Endometrial microvascular endothelial cells (primary cell): ENCODE results near the gene DRD2. TPM values are rescaled to one million over a fixed set of nuclear protein-coding genes. Genes with fewer than 3 reads are reported as not detected.

Source experiments
- in situ Hi-C: cut with HindIII; loops from 2 replicates; pipeline ENCODE4 v1.10.0; 2017; ENCODE audit warnings: low sequenced_read_pairs, low pct_unique_long_range_greater_than_20kb; ENCODE audit errors: inconsistent ontology term
- total RNA-seq: library from RNA; depleted of rRNA; stranded (reverse); fragments of >200 nt; gene quantifications from one replicate; pipeline ENCODE4 v1.2.3, GENCODE V29; 2015; ENCODE audit errors: inconsistent ontology term

The DRD2 gene
- total RNA-seq, 1 donor from 2014 or later, result not detected

DNA sequence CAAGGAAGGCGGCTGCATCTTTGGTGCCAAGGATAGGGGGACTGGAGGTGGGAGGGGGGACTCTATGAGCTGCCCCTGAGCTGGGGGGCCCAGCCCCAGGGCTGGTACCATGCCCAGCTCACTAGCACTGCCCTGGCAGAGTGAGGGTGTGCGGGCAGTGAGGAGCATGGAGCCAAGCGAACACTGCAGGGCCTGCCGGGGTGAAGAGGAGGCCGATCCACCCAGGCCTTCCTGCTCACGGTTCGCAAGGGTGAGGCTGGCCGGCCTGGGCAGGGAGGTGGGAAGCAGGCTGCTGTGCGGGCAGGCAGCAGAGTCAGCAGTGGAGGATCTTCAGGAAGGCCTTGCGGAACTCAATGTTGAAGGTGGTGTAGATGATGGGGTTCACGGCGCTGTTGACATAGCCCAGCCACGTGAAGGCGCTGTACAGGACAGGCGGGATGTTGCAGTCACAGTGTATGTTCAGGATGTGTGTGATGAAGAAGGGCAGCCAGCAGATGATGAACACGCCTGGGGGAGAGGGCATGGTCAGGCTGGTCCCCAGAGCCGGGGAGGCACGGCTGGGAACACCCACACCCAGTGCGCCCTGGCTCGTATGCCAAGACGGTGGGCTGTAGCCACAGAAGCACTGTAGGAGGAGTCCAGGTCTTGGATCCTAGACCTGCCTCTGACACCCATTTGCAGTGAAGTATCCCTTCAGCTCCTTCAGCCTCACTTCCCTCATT is 64.6 kb downstream of the DRD2 start:
- in situ Hi-C loops, result no loop called here

GRCh38 chr11:113409526-113409925 is 65.7 kb downstream of the DRD2 start:
- in situ Hi-C loops, result no loop called here

DNA sequence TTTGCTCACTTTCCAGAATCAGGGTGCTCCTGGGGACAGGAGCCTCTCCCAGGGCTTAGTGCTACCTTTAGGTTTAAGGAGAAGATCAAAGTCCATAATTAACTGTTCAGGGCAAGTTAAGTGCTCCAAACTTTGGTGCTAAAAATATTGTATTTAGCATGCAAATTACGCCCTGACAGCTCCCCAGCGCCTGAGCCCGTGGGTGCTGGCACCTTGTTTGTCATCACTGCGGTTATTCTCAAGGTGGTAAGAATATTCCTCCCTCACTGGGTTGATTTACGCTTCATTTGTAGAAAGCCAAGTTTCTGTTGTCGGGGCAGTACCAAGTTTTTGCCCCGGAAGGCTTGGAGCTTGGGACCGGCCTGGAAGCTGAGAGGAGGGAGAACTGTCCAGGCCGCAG is 66.3 kb downstream of the DRD2 start:
- in situ Hi-C loops, result no loop called here

- in situ Hi-C loops, result no loop called here
Measured at GRCh38 chr11:113408206-113408605, 67.0 kb downstream of the DRD2 start.

GRCh38 chr11:113407163-113407562 is 68.0 kb downstream of the DRD2 start:
- in situ Hi-C loops, result no loop called here

DNA sequence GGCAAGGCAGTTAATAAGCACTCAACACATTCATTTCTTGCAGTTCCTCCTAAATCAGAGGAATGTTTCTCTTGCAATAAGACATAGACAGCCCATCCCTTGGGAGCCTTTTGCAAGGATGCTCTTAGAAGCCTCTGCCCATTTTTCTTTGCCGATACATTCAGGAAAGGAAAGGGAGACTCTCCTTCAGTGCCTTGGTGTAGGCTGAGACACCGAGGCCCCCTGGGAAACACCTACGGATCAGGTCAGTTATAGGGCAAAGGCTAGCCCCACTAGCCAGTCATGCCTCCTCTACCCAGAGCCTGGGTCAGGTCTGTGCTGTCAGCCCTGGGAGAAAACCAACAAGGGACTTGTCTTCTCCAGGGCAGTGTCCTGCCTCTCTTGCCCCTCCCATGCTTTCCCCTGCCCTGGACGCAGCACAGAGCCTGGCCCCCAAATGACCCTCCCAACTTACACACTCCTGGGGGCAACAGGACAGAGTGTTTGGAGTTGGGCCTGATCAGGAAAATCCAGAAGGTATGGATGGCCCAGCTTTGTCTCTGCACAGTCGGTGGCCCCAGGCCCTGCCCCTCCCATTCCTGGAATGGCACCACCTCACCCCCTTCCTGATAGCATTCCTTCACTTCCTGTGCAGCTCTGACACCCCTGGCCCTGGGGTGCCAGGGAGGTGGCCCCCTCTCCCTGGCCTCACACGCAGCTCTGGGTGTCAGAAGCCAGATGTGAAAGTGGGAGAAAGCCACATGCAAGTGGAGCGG is 69.3 kb downstream of the DRD2 start:
- in situ Hi-C loops, result no loop called here

GRCh38 chr11:113404859-113405430 is 70.3 kb downstream of the DRD2 start:
- in situ Hi-C loops, result no loop called here

DNA sequence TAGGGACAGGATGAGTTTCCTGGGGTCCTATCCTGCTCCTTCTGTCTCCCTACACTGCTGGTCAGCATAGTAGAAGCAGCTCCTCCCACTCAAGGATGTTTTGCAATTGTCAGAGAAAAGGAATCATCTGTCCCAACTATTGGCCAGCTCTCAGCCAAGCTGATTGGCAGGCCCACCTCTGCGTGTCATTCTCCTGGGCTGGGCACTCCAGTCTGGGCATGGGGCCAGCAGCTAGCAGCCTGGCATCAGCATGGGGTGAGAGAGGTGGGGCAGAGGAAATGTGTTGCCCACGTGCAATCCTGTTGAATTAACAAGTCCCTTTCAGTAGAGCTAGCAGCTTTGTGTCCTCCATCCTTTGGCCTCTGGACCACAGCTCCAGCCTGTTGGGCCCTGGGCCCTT is 73.5 kb downstream of the DRD2 start:
- in situ Hi-C loops, result no loop called here

DNA sequence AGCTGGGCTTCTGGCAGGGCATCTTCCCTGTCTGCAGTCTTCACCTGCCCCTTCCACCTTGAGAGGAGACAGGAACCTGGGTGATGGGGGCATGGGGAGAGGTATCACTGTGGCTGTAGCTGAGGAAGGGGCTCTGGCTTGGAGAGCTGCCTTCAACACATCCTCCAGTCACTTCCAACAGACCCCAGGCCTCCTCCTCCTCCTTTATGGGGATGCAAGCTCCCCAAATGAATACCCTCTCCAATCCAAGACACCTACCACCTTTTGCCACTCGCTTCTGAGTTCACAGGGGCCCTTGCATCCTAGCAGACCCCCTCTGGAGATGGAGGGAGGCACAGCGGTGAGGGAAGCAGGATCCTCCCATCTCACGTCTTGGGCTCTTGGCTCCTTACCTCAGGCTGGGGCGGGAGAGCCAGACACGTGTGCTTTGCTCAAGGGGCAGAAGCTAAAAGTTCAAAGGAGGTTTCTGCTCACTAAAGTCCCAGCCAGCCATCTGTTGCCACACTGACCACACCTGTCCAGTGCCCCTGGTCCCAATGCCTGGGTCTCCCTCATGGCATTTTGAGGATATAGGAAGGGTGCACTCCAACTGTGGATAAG is 74.5 kb downstream of the DRD2 start:
- in situ Hi-C loops, result no loop called here

DNA sequence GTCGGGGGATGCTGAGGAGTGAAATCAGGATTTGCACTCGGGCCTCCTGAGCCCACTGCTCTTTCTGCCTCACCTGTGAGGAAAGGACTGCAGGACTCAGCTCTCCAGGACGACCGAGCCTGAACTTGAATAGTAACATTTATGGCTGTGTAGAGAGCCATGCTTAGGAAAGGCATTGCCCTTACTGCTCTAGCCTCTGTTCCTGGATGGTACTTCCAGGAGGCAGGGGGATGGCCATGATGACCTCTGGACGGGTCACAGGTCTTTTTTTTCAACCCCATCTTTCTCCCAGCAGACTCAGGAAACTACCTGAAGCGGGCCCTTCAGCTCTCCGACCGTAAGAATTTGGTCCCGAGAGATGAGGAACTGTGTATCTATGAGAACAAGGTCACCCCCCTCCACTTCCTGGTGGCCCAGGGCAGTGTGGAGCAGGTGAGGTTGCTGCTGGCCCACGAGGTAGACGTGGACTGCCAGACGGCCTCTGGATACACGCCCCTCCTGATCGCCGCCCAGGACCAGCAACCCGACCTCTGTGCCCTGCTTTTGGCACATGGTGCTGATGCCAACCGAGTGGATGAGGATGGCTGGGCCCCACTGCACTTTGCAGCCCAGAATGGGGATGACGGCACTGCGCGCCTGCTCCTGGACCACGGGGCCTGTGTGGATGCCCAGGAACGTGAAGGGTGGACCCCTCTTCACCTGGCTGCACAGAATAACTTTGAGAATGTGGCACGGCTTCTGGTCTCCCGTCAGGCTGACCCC is 76.3 kb downstream of the DRD2 start:
- in situ Hi-C loops, result no loop called here

- in situ Hi-C loops, result no loop called here
Measured at GRCh38 chr11:113397821-113398220, 77.4 kb downstream of the DRD2 start.

DNA sequence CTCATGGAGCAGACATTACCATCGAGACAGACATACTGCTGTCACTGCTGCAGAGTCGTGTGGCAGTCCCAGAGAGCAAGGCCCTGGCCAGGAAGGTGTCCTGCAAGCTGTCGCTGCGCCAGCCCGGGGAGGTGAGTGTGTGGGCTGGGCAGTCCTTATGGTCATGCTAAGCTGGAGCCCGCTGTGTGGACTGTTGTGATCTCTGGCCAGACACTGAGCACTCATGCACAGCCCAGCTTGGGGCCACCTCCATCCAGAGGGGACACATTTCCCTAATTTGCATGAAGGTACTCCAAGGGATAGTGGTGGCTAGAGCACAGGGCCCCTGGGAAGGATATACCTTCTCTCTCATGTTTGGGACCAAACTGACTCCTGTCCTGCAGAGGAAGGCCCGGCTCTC is 78.0 kb downstream of the DRD2 start:
- in situ Hi-C loops, result no loop called here

GRCh38 chr11:113396690-113397089 is 78.5 kb downstream of the DRD2 start:
- in situ Hi-C loops, result no loop called here

DNA sequence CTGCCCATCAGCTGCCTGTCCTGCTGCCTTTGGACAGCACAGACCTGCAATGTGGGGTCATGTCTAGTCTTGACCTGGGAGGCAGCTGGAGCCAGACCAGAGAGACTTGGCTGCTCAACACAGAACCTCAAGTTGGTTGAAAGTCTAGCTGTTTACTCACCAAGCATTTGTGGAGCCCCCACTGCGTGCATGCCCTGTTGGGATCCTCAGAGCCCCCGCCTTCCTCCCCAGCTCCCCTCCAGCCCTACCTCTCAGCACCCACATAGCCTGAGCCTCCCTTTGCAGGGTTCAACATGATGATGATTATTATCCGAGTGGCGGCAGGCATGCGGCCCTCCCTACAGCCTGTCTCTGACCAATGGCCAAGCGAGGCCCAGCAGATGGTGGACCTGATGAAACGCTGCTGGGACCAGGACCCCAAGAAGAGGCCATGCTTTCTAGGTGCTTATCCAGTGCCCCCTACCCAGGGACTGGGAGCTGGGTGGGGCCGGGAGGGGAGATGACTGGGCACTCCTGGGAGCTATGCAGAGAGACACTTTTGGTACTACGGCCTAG is 79.3 kb downstream of the DRD2 start:
- in situ Hi-C loops, result no loop called here

GRCh38 chr11:113394919-113395318 is 80.3 kb downstream of the DRD2 start:
- in situ Hi-C loops, result no loop called here

- in situ Hi-C loops, result no loop called here
Measured at GRCh38 chr11:113393501-113393985, 81.7 kb downstream of the DRD2 start.

GRCh38 chr11:113392236-113392921 is 82.8 kb downstream of the DRD2 start:
- in situ Hi-C loops, result no loop called here

DNA sequence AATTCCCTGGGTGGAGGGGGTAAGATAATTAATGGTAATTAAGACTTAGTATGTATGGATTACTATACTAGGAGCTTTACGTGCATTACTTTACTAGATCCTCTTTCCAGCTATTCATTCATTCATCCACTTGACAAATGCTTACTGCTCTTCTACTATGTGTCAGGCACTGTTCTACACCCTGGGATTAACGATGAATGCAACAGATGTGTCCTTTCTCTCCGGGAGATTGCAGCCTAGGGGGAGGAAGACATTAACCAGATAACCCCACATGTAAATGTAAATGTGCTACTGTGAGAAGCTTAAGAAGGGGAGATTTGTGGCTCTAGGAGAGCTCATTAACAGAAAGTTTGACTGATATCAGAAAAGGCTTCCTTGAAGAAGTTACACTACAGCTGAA is 85.9 kb downstream of the DRD2 start:
- in situ Hi-C loops, result no loop called here
